Muscle of leg (tissue), 16 donors: ENCODE results near the gene SHKBP1. TPM values are rescaled to one million over a fixed set of nuclear protein-coding genes. Genes with fewer than 3 reads are reported as not detected.

Source experiments
- DNase-seq: peaks from one replicate; pipeline ENCODE4 v3.0.0; 2013
- H3K27ac ChIP-seq: one replicate; pipeline ENCODE4 v1.5.1; 2013; ENCODE audit warnings: mild to moderate bottlenecking, low read length, control low read depth
- H3K27me3 ChIP-seq: one replicate; pipeline ENCODE4 v1.6.1; 2013; ENCODE audit warnings: low read length; ENCODE audit not compliant: control insufficient read depth, insufficient read depth
- H3K36me3 ChIP-seq: one replicate; pipeline ENCODE4 v1.6.1; 2013; ENCODE audit warnings: low read length; ENCODE audit not compliant: control insufficient read depth, insufficient read depth
- H3K4me1 ChIP-seq: one replicate; pipeline ENCODE4 v1.6.1; 2013; ENCODE audit warnings: low read length; ENCODE audit not compliant: control insufficient read depth, insufficient read depth
- H3K4me3 ChIP-seq: one replicate; pipeline ENCODE4 v1.5.1; 2013; ENCODE audit warnings: low read length, control low read depth
- H3K9me3 ChIP-seq: replicated peaks from 2 replicates; pipeline ENCODE4 v1.6.1; 2013; ENCODE audit warnings: low read depth, low read length; ENCODE audit not compliant: control insufficient read depth
- whole genome bisulfite sequencing: methylation state at CpG from one replicate; pipeline ENCODE4 v1.1.5; 2013; ENCODE audit warnings: missing lambda C conversion rate; ENCODE audit not compliant: insufficient coverage; 5-methylcytosine and 5-hydroxymethylcytosine counted together
- long read RNA-seq, 11 donors: transcript quantifications; one replicate each; lab custom pipeline, GENCODE V29; 2026
- polyA plus RNA-seq, 8 donors: library from polyadenylated mRNA; unstranded; fragments of 120-200 nt; gene quantifications; one replicate each; pipeline versions ENCODE4 v1.2.1 to v1.2.3, GENCODE V29; 2013; ENCODE audit warnings: inconsistent platforms in 1 of 8, low replicate concordance in 1 of 8; ENCODE audit not compliant: insufficient read length in 8 of 8, insufficient read depth in 1 of 8
- total RNA-seq: library from RNA; stranded (reverse); fragments of 120-200 nt; gene quantifications from one replicate; pipeline ENCODE4 v1.2.4, GENCODE V29; 2013

SHKBP1 gene, protein sequence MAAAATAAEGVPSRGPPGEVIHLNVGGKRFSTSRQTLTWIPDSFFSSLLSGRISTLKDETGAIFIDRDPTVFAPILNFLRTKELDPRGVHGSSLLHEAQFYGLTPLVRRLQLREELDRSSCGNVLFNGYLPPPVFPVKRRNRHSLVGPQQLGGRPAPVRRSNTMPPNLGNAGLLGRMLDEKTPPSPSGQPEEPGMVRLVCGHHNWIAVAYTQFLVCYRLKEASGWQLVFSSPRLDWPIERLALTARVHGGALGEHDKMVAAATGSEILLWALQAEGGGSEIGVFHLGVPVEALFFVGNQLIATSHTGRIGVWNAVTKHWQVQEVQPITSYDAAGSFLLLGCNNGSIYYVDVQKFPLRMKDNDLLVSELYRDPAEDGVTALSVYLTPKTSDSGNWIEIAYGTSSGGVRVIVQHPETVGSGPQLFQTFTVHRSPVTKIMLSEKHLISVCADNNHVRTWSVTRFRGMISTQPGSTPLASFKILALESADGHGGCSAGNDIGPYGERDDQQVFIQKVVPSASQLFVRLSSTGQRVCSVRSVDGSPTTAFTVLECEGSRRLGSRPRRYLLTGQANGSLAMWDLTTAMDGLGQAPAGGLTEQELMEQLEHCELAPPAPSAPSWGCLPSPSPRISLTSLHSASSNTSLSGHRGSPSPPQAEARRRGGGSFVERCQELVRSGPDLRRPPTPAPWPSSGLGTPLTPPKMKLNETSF
- total RNA-seq (8.2 TPM), polyA plus RNA-seq (10 to 100 TPM; 18.6 to 29.8 (median 21.6) TPM)
- long read RNA-seq, donor 1, partial matches to known transcripts: 0 of 4 reads
- long read RNA-seq, donor 1, other reads (novel, unspliced or antisense): 0 of 4 reads
- long read RNA-seq, donor 2, partial matches to known transcripts: 0 of 1 reads
- long read RNA-seq, donor 2, other reads (novel, unspliced or antisense): 0 of 1 reads
- long read RNA-seq, donor 3, transcript SHKBP1-201 (18 exons, 2,363 nt): major isoform, 6 of 6 reads
- long read RNA-seq, donor 3, partial matches to known transcripts: 0 of 6 reads
- long read RNA-seq, donor 3, other reads (novel, unspliced or antisense): 0 of 6 reads
- long read RNA-seq, donor 4, partial matches to known transcripts: 0 of 2 reads
- long read RNA-seq, donor 4, other reads (novel, unspliced or antisense): 0 of 2 reads
- long read RNA-seq, donor 5, partial matches to known transcripts: 0 of 6 reads
- long read RNA-seq, donor 5, other reads (novel, unspliced or antisense): 0 of 6 reads
- long read RNA-seq, donor 6, transcript SHKBP1-201 (18 exons, 2,363 nt): major isoform, 6 of 7 reads
- long read RNA-seq, donor 6, partial matches to known transcripts: 0 of 7 reads
- long read RNA-seq, donor 6, other reads (novel, unspliced or antisense): 0 of 7 reads
- long read RNA-seq, donor 7, partial matches to known transcripts: 0 of 6 reads
- long read RNA-seq, donor 7, other reads (novel, unspliced or antisense): 0 of 6 reads
- long read RNA-seq, donor 8, partial matches to known transcripts: 0 of 1 reads
- long read RNA-seq, donor 8, other reads (novel, unspliced or antisense): 0 of 1 reads
- long read RNA-seq, donor 9, partial matches to known transcripts: 0 of 2 reads
- long read RNA-seq, donor 9, other reads (novel, unspliced or antisense): 0 of 2 reads
- long read RNA-seq, donor 10, partial matches to known transcripts: 0 of 2 reads
- long read RNA-seq, donor 10, other reads (novel, unspliced or antisense): 0 of 2 reads
- long read RNA-seq, donor 11, partial matches to known transcripts: 0 of 3 reads
- long read RNA-seq, donor 11, other reads (novel, unspliced or antisense): 0 of 3 reads

- H3K4me3 ChIP-seq: peak within 1 kb of the TSS; percentile 71
- peaks cover 14% of the 10 kb centered on the region for H3K36me3 ChIP-seq
- peaks cover 3% of the 10 kb centered on the region for H3K27me3 ChIP-seq
- DNase-seq: peak; percentile 99
- peak within 1 kb of the TSS; percentile 9 for H3K27ac ChIP-seq
- H3K9me3 ChIP-seq: no peaks in the 10 kb centered on the region
- H3K4me1 ChIP-seq: peaks cover 12% of the 10 kb centered on the region
- WGBS: under 1% methylated on average over 26 of the region's 55 CpGs
These were observed at the start of gene SHKBP1 for GRCh38 chr19:40576585-40577451. SHKBP1 (plus strand) TSS chr19:40576873; CDS start chr19:40576900, 27 bp downstream.

DNA sequence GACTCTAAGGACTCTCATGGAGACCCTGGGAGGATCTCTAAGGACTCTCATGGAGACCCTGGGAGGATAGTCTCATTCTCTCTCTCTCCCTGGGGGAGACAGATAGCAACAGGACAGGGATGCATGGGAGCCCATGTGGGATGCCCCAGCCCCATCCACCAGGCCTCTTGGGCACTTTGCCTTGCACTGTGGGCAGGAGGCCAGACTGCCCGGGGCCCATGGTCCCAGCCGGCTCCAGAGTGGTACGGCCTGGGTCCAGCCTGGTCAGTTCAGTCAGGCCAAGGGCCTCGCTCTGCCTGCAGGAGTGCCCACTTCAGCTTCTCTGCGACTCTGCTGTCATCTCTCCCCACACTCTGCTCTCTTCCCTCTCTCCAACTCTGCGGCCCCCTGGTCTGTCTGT lies 48.6 kb upstream of the SHKBP1 start:
- no peak overlapping the region for H3K27ac ChIP-seq
- 78% methylated on average over 6 of the region's 6 CpGs for WGBS
- peaks cover 9% of the 10 kb centered on the region for H3K4me1 ChIP-seq
- no peak overlapping the region for H3K4me3 ChIP-seq
- no peaks in the 10 kb centered on the region for H3K9me3 ChIP-seq
- peaks cover 28% of the 10 kb centered on the region for H3K27me3 ChIP-seq
- no peaks in the 10 kb centered on the region for H3K36me3 ChIP-seq
- DNase-seq: no peak

- WGBS: 47% methylated on average over 9 of the region's 14 CpGs
- Histone ChIP-seq H3K9me3 (no peaks in the 10 kb centered on the region), H3K36me3 (no peaks in the 10 kb centered on the region), H3K27me3 (peaks cover 28% of the 10 kb centered on the region), H3K27ac (no peak overlapping the region), H3K4me1 (peaks cover 9% of the 10 kb centered on the region), H3K4me3 (no peak overlapping the region)
- no peak for DNase-seq
These were observed 48.1 kb upstream of the SHKBP1 start for GRCh38 chr19:40528533-40529092.

- H3K4me3 ChIP-seq: peak overlapping the region; percentile 49
- H3K27me3 ChIP-seq: peaks cover 28% of the 10 kb centered on the region
- WGBS: 2% methylated on average over 48 of the region's 54 CpGs
- peaks cover 9% of the 10 kb centered on the region for H3K4me1 ChIP-seq
- H3K9me3 ChIP-seq: no peaks in the 10 kb centered on the region
- H3K27ac ChIP-seq: peak overlapping the region; percentile 17
- DNase-seq: peak; percentile 87
- no peaks in the 10 kb centered on the region for H3K36me3 ChIP-seq
These were observed 47.3 kb upstream of the SHKBP1 start for GRCh38 chr19:40529093-40529954.

GRCh38 chr19:40530091-40530901 lies 46.4 kb upstream of the SHKBP1 start:
- WGBS: under 1% methylated on average over 72 of the region's 75 CpGs
- no peak overlapping the region for H3K4me3 ChIP-seq
- H3K4me1 ChIP-seq: peaks cover 9% of the 10 kb centered on the region
- DNase-seq: peak; percentile 54
- H3K27me3 ChIP-seq: peaks cover 23% of the 10 kb centered on the region
- H3K9me3 ChIP-seq: no peaks in the 10 kb centered on the region
- H3K36me3 ChIP-seq: no peaks in the 10 kb centered on the region
- no peak overlapping the region for H3K27ac ChIP-seq

GRCh38 chr19:40533508-40533907 lies 43.2 kb upstream of the SHKBP1 start:
- H3K27me3 ChIP-seq: peaks cover 24% of the 10 kb centered on the region
- no peaks in the 10 kb centered on the region for H3K36me3 ChIP-seq
- H3K27ac ChIP-seq: no peak overlapping the region
- 33% methylated on average over 1 of the region's 2 CpGs for WGBS
- H3K4me1 ChIP-seq: peaks cover 9% of the 10 kb centered on the region
- no peak overlapping the region for H3K4me3 ChIP-seq
- no peaks in the 10 kb centered on the region for H3K9me3 ChIP-seq
- no peak for DNase-seq

- peaks cover 9% of the 10 kb centered on the region for H3K4me1 ChIP-seq
- no peaks in the 10 kb centered on the region for H3K9me3 ChIP-seq
- peaks cover 27% of the 10 kb centered on the region for H3K27me3 ChIP-seq
- no peak overlapping the region for H3K4me3 ChIP-seq
- no peaks in the 10 kb centered on the region for H3K36me3 ChIP-seq
- H3K27ac ChIP-seq: no peak overlapping the region
- DNase-seq: no peak
- 68% methylated on average over 4 of the region's 4 CpGs for WGBS
These were observed 42.5 kb upstream of the SHKBP1 start for GRCh38 chr19:40534148-40534547.
